ENCODE measurements around the gene ST3GAL2.

DNA sequence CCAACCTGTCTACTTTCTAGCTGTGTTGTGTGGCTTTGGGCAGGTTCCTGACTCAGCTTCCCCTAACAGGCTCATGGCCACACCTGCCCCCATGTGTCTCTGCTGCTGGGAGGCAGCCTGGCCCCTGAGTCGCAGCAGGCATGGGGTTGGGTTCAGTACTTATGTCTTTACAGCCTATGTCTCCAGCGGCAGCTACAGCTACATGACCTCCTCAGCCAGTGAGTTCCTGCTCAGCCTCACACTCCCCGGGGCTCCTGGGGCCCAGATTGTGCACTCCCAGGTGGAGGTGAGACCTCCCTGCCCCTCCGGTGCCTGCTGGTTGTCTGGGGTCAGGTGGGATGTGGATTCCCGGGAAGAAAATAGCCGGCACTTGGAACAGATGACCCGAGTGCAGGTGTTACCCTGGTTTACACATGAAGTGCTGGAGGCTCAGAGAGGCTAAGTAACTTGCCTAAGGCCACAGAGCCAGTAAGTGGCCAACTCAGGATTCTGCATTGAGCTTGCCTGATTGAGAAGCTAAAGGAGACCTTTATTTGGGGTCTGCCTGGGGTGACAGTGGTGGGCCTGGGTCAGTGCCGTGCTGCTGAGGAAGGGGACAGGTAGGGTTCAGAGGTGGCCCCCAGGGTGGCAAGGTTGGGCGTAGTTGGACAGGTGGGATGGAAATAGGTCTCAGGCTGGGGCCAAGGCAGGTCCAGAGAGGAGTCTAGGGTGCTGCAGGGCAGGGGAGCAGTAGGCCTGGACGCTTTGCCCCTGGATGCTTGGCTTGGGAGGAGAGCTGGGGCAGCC, 31.4 kb upstream of the ST3GAL2 start:
- TF ChIP-seq, protein P1, sequence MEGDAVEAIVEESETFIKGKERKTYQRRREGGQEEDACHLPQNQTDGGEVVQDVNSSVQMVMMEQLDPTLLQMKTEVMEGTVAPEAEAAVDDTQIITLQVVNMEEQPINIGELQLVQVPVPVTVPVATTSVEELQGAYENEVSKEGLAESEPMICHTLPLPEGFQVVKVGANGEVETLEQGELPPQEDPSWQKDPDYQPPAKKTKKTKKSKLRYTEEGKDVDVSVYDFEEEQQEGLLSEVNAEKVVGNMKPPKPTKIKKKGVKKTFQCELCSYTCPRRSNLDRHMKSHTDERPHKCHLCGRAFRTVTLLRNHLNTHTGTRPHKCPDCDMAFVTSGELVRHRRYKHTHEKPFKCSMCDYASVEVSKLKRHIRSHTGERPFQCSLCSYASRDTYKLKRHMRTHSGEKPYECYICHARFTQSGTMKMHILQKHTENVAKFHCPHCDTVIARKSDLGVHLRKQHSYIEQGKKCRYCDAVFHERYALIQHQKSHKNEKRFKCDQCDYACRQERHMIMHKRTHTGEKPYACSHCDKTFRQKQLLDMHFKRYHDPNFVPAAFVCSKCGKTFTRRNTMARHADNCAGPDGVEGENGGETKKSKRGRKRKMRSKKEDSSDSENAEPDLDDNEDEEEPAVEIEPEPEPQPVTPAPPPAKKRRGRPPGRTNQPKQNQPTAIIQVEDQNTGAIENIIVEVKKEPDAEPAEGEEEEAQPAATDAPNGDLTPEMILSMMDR (IDR thresholded peaks at IDR 0.05), result no peak
- TF ChIP-seq EZH2 (IDR thresholded peaks at IDR 0.05; ENCODE audit: borderline replicate concordance, insufficient read depth, low read depth, low read length, poor library complexity, severe bottlenecking), result no peak

Measured in B cell (primary cell).